ENCODE measurements around the gene ZNF253. TPM values are rescaled to one million over a fixed set of nuclear protein-coding genes. Genes with fewer than 3 reads are reported as not detected.
A peak's percentile ranks its signal among the peaks of the same experiment; 100 is the strongest.
"Not testable (repeated sequence)": the region's sequence is repeated elsewhere in the genome, so short reads cannot be mapped to it uniquely, and the experiment has no call there.

ZNF253 gene
- 1.8 TPM for total RNA-seq

- Histone ChIP-seq H3K4me1 (peaks cover 3 to 6% of the 10 kb centered on the region in 2 donors), H3K36me3 (no peaks in the 10 kb centered on the region), H3K9me3 (no peaks in the 10 kb centered on the region), H3K27me3 (no peaks in the 10 kb centered on the region), H3K27ac (peak within 1 kb of the TSS; percentile 89 to 96), H3K4me3 (peak within 1 kb of the TSS; percentile 79 to 93)
- TF ChIP-seq CTCF (IDR thresholded peaks at IDR 0.05): no peak
- intact Hi-C loops (cut with DNase I): loop anchor here (1.0 to 2.0 kb wide), 4 partner anchors 35 to 213 kb away; partner anchors contain the start of genes ZNF506 and ZNF93
- DNase-seq (ENCODE audit: low spot score in 2 of 2): peak; percentile 94 to 98
Observed at GRCh38 chr19:19865750-19866610, at the start of gene ZNF253. Gene ZNF253, plus strand, starts transcription at chr19:19865882. Its CDS starts 115 bp downstream, at chr19:19865997.

- intact Hi-C loops (cut with DNase I): loop anchor here (1.0 kb wide), 1 partner anchor 37 kb away; no protein-coding TSS in a partner anchor
- Histone ChIP-seq H3K27me3 (no peaks in the 10 kb centered on the region), H3K36me3 (peaks cover 3 to 34% of the 10 kb centered on the region in 2 donors), H3K27ac (peak overlapping the region in 1 of 2 donors; percentile 40), H3K9me3 (peaks cover 0 to 37% of the 10 kb centered on the region in 2 donors), H3K4me3 (no peak overlapping the region), H3K4me1 (no peaks in the 10 kb centered on the region)
- TF ChIP-seq CTCF (IDR thresholded peaks at IDR 0.05): no peak
- no peak for DNase-seq (ENCODE audit: low spot score in 2 of 2)
Observed at GRCh38 chr19:19816679-19817078, 49.0 kb upstream of the ZNF253 start.

GRCh38 chr19:19817357-19817756, 48.3 kb upstream of the ZNF253 start:
- no peak overlapping the region for H3K4me3 ChIP-seq
- H3K36me3 ChIP-seq: peaks cover 3 to 34% of the 10 kb centered on the region in 2 donors
- H3K9me3 ChIP-seq: peaks cover 0 to 32% of the 10 kb centered on the region in 2 donors
- TF ChIP-seq CTCF (IDR thresholded peaks at IDR 0.05): no peak
- no peaks in the 10 kb centered on the region for H3K27me3 ChIP-seq
- intact Hi-C loops (cut with DNase I): loop anchor here (1.0 kb wide), 1 partner anchor 38 kb away; no protein-coding TSS in a partner anchor
- H3K27ac ChIP-seq: no peak overlapping the region
- no peaks in the 10 kb centered on the region for H3K4me1 ChIP-seq
- DNase-seq (ENCODE audit: low spot score in 2 of 2): no peak

- H3K4me1 ChIP-seq: no peaks in the 10 kb centered on the region
- no peak for TF ChIP-seq CTCF (IDR thresholded peaks at IDR 0.05)
- peak overlapping the region; percentile 83 to 93 for H3K27ac ChIP-seq
- H3K27me3 ChIP-seq: no peaks in the 10 kb centered on the region
- peaks cover 0 to 10% of the 10 kb centered on the region in 2 donors for H3K36me3 ChIP-seq
- peak overlapping the region; percentile 66 to 69 for H3K4me3 ChIP-seq
- intact Hi-C loops (cut with DNase I): loop anchor here (1.0 to 5.0 kb wide), 5 partner anchors 44 to 154 kb away; partner anchors contain the start of genes ZNF101, ZNF14, ZNF253 and ZNF93
- peaks cover 0 to 20% of the 10 kb centered on the region in 2 donors for H3K9me3 ChIP-seq
- DNase-seq (ENCODE audit: low spot score in 2 of 2): no peak
Observed at GRCh38 chr19:19820774-19821320, 44.8 kb upstream of the ZNF253 start.

- Histone ChIP-seq H3K9me3 (peaks cover 0 to 16% of the 10 kb centered on the region in 2 donors), H3K27ac (peak within 1 kb of the TSS; percentile 83 to 93), H3K27me3 (no peaks in the 10 kb centered on the region), H3K4me1 (no peaks in the 10 kb centered on the region), H3K36me3 (peaks cover 0 to 10% of the 10 kb centered on the region in 2 donors), H3K4me3 (peak within 1 kb of the TSS; percentile 66 to 69)
- DNase-seq (ENCODE audit: low spot score in 2 of 2): peak; percentile 96 to 99
- no peak for TF ChIP-seq CTCF (IDR thresholded peaks at IDR 0.05)
- intact Hi-C loops (cut with DNase I): loop anchor here (1.0 to 5.0 kb wide), 5 partner anchors 44 to 154 kb away; partner anchors contain the start of genes ZNF101, ZNF14, ZNF253 and ZNF93
Observed at GRCh38 chr19:19821366-19821951, 44.2 kb upstream of the ZNF253 start, which contains the start of gene ZNF506. Gene ZNF506, minus strand, starts transcription at chr19:19821750. Its CDS starts 147 bp downstream, at chr19:19821603.

- intact Hi-C loops (cut with DNase I): loop anchor here (1.0 to 5.0 kb wide), 5 partner anchors 43 to 155 kb away; partner anchors contain the start of genes ZNF101, ZNF14, ZNF253 and ZNF93
- Histone ChIP-seq H3K4me3 (peak overlapping the region; percentile 66 to 69), H3K9me3 (peaks cover 0 to 16% of the 10 kb centered on the region in 2 donors), H3K27ac (peak overlapping the region; percentile 83 to 93), H3K36me3 (peaks cover 0 to 10% of the 10 kb centered on the region in 2 donors)
- not testable (repeated sequence) for H3K4me1 ChIP-seq; H3K27me3 ChIP-seq; DNase-seq (ENCODE audit: low spot score in 2 of 2)
Observed at GRCh38 chr19:19821976-19822375, 43.7 kb upstream of the ZNF253 start.

All from ascending aorta (tissue), 2 donors.